ENCODE results near the gene RPS6KB2. TPM values are rescaled to one million over a fixed set of nuclear protein-coding genes. Genes with fewer than 3 reads are reported as not detected.
"Not testable (repeated sequence)": the region's sequence is repeated elsewhere in the genome, so short reads cannot be mapped to it uniquely, and the experiment has no call there.

Gene RPS6KB2
- polyA plus RNA-seq, 1 experiment: 59.9 TPM

DNA sequence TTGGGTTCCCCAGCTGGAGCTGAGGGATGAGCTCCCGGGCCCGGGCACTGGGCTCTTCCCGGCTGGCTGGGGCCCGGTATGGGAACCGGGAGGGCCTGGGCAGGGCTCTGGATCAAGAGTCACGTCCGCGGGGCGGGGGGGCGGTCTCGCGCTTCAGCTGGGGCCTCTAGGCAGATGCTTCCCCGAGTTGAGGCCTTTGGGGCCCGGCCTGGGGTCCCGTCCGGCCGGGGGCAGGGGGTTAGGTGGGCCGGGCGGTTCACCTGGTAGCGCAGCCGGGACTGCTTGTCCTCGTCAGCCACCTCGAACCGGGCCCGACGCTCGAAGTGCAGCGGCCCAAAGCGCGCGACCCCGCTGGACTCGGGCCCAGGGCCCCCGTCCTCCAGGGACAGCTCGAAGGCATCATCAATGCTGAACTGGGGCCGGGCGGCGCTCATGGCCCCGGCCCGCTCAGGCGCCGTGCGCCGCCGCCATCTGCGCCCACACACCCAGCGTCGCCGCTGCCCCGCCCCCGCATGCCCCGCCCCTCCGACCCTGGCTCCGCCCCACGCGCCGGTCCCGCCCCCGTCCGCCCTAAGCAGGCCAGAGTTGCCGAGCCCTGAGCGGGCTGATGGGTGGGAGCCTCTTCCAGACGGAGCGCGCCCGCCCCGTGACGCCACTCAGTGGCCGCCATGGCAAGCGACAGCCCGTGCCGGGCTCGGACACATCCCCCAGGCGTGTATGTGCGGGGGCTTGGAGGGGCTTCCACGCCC lies 40.6 kb downstream of the RPS6KB2 start, which contains the start of gene TMEM134:
TSS of gene TMEM134 (minus strand) at position 493 of the 749 bp plus-strand sequence. CDS start at position 434, 59 bp downstream.
- DNase-seq (ENCODE audit: low read depth): no peak
- Histone ChIP-seq H3K36me3 (ENCODE audit: control insufficient read depth, insufficient read depth, low read length) (no peaks in the 10 kb centered on the region; the same call in 1 of the 2 replicates), H3K4me3 (ENCODE audit: low read depth, low read length) (peak within 1 kb of the TSS; percentile 86), H3K27me3 (ENCODE audit: control insufficient read depth, insufficient read depth, low read length) (no peaks in the 10 kb centered on the region)
- POLR2A ChIA-PET: no interaction called here
- TF ChIP-seq, protein P1, sequence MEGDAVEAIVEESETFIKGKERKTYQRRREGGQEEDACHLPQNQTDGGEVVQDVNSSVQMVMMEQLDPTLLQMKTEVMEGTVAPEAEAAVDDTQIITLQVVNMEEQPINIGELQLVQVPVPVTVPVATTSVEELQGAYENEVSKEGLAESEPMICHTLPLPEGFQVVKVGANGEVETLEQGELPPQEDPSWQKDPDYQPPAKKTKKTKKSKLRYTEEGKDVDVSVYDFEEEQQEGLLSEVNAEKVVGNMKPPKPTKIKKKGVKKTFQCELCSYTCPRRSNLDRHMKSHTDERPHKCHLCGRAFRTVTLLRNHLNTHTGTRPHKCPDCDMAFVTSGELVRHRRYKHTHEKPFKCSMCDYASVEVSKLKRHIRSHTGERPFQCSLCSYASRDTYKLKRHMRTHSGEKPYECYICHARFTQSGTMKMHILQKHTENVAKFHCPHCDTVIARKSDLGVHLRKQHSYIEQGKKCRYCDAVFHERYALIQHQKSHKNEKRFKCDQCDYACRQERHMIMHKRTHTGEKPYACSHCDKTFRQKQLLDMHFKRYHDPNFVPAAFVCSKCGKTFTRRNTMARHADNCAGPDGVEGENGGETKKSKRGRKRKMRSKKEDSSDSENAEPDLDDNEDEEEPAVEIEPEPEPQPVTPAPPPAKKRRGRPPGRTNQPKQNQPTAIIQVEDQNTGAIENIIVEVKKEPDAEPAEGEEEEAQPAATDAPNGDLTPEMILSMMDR (IDR thresholded peaks at IDR 0.05; ENCODE audit: insufficient read depth, low read depth, low read length): peak; percentile 54
- CTCF ChIA-PET: interaction anchor here (0.7 to 2.0 kb wide), 6 partner anchors 10 to 117 kb away, joined by 3 to 8 read pairs (median 4); partner anchors contain the start of genes PITPNM1, PPP1CA and RAD9A

DNA sequence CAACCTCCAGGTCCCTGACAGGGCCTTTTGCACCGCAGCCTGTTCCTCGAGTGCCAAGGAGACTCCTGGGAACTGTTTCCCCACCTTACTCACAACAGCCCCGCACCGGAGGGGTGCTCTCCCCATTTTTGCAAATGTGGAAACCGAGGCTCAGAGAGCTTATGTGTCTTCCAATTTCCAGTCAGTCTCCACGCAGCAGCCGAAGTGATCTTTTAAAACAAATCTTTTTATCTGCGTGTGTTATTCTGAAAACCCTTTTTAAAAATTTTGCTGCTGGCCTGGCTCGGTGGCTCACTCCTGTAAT lies 41.2 kb downstream of the RPS6KB2 start:
- CTCF ChIA-PET: interaction anchor here (0.7 to 2.0 kb wide), 4 partner anchors 69 to 118 kb away, joined by 3 to 8 read pairs (median 4); partner anchors contain the start of genes PPP1CA and RAD9A
- peak overlapping the region; percentile 86 for H3K4me3 ChIP-seq (ENCODE audit: low read depth, low read length)
- TF ChIP-seq, protein P1 (IDR thresholded peaks at IDR 0.05; ENCODE audit: insufficient read depth, low read depth, low read length): no peak
- no peak for DNase-seq (ENCODE audit: low read depth)
- H3K27me3 ChIP-seq (ENCODE audit: control insufficient read depth, insufficient read depth, low read length): no peaks in the 10 kb centered on the region
- no peaks in the 10 kb centered on the region; the same call in 1 of the 2 replicates for H3K36me3 ChIP-seq (ENCODE audit: control insufficient read depth, insufficient read depth, low read length)
- POLR2A ChIA-PET: no interaction called here

DNA sequence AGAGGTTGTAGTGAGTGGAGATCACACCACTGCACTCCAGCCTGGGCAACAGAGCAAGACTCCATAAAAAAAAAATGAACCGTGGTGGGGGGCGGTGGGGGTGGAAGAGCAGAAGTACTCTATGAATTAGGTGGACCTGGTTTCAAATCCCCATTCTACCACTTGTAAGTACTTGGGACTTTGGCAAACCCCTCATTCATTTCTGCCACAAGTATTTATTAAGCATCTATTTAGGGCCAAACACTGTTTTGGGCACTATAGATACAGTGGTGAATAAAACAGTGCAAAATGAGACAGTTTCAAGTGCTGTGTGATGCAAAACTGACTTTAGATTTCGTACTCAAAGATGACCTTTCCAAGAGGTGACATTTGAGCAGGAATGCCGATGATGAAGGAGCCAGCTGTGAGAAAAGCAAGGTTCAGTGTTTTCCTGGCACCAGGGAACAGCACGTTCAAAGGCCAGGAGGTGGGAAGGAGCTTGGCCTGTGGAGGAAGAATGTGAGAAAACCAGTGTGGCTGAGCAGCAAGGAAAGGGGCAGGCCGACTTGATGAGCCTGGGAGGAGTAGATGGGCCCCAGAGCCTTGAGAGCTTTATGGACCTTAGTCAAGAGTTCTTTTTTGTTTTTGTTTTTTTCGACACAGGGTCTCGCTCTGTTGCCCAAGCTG lies 42.2 kb downstream of the RPS6KB2 start:
- POLR2A ChIA-PET: no interaction called here

DNA sequence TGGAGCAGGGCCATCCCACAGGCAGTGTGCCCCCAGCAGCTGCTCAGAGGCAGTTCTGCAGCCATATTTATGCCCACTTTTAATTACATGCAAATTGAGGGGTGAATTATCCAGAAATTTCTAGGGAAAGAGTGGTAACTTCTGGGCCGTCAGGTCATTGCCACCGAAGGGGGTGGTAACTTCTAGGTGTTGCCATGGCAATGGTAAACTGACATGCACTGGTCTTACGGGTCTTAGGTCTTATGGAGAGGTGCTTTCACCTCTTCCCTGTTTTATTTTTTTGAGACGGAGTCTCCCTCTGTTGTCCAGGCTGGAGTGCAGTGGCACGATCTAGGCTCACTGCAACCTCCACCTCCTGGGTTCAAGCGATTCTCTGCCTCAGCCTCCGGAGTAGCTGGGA lies 44.6 kb downstream of the RPS6KB2 start:
- no peak overlapping the region for H3K4me3 ChIP-seq (ENCODE audit: low read depth, low read length)
- no peaks in the 10 kb centered on the region for H3K36me3 ChIP-seq (ENCODE audit: control insufficient read depth, insufficient read depth, low read length)
- TF ChIP-seq, protein P1 (IDR thresholded peaks at IDR 0.05; ENCODE audit: insufficient read depth, low read depth, low read length): no peak
- CTCF ChIA-PET: no interaction called here
- no peak for DNase-seq (ENCODE audit: low read depth)
- POLR2A ChIA-PET: no interaction called here
- H3K27me3 ChIP-seq (ENCODE audit: control insufficient read depth, insufficient read depth, low read length): no peaks in the 10 kb centered on the region

More for the DNA sequence above, 42.2 kb downstream of the RPS6KB2 start:
- CTCF ChIA-PET: interaction anchor here (1.1 to 1.5 kb wide), 2 partner anchors 72 to 81 kb away, joined by 3 read pairs; no protein-coding TSS in a partner anchor
- no peak for DNase-seq (ENCODE audit: low read depth)
- Histone ChIP-seq H3K27me3 (ENCODE audit: control insufficient read depth, insufficient read depth, low read length) (no peaks in the 10 kb centered on the region), H3K4me3 (ENCODE audit: low read depth, low read length) (no peak overlapping the region), H3K36me3 (ENCODE audit: control insufficient read depth, insufficient read depth, low read length) (no peaks in the 10 kb centered on the region; the same call in 1 of the 2 replicates)
- TF ChIP-seq, protein P1 (IDR thresholded peaks at IDR 0.05; ENCODE audit: insufficient read depth, low read depth, low read length): no peak

DNA sequence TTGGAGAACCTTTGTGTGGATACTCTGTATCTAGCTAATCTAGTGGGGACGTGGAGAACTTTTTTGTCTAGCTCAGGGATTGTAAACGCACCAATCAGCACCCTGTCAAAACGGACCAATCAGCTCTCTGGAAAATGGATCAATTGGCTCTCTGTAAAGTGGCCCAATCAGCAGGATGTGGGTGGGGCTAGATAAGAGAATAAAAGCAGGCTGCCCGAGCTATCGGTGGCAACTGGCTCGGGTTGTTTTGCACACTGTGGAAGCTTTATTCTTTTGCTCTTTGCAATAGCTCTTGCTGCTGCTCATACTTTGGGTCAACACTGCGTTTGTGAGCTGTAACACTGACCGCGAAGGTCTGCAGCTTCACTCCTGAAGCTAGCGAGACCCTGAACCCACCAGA lies 48.4 kb downstream of the RPS6KB2 start:
- H3K27me3 ChIP-seq (ENCODE audit: control insufficient read depth, insufficient read depth, low read length); DNase-seq (ENCODE audit: low read depth); H3K4me3 ChIP-seq (ENCODE audit: low read depth, low read length); H3K36me3 ChIP-seq (ENCODE audit: control insufficient read depth, insufficient read depth, low read length); POLR2A ChIA-PET: not testable (repeated sequence)
- CTCF ChIA-PET: interaction anchor here (0.6 to 0.9 kb wide), 2 partner anchors 125 to 129 kb away, joined by 4 read pairs; no protein-coding TSS in a partner anchor

DNA sequence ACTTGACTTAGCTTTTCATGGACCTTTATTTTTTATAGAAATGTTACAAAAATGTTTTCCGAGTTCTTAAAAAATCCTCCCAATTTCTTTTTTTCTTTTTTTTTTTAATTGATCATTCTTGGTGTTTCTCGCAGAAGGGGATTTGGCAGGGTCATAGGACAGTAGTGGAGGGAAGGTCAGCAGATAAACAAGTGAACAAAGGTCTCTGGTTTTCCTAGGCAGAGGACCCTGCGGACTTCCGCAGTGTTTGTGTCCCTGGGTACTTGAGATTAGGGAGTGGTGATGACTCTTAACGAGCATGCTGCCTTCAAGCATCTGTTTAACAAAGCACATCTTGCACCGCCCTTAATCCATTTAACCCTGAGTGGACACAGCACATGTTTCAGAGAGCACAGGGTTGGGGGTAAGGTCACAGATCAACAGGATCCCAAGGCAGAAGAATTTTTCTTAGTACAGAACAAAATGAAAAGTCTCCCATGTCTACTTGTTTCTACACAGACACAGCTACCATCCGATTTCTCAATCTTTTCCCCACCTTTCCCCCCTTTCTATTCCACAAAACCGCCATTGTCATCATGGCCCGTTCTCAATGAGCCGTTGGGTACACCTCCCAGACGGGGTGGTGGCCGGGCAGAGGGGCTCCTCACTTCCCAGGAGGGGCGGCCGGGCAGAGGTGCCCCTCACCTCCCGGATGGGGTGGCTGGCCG lies 49.2 kb downstream of the RPS6KB2 start:
- H3K4me3 ChIP-seq (ENCODE audit: low read depth, low read length); H3K36me3 ChIP-seq (ENCODE audit: control insufficient read depth, insufficient read depth, low read length); DNase-seq (ENCODE audit: low read depth); H3K27me3 ChIP-seq (ENCODE audit: control insufficient read depth, insufficient read depth, low read length); POLR2A ChIA-PET: not testable (repeated sequence)
- CTCF ChIA-PET: interaction anchor here (0.6 kb wide), 1 partner anchor 130 kb away, joined by 4 read pairs; no protein-coding TSS in a partner anchor
